HepG2 (cell line): Measurements from ENCODE around the gene ALDH1A1. TPM values are rescaled to one million over a fixed set of nuclear protein-coding genes. Genes with fewer than 3 reads are reported as not detected.

Source experiments
- FOXJ3 ChIP-seq: sonication (generic); formaldehyde crosslinking; IDR thresholded peaks from 2 replicates; pipeline ENCODE4 v1.4.0; 2020; ENCODE audit warnings: missing genetic modification reagents, mild to moderate bottlenecking, borderline replicate concordance
- MED1 ChIP-seq: sonication (generic); formaldehyde crosslinking; IDR thresholded peaks from 2 replicates; pipeline ENCODE4 v1.4.0; 2020; ENCODE audit warnings: missing genetic modification reagents
- NFIC ChIP-seq: IDR thresholded peaks from 2 replicates; pipeline ENCODE4 v1.6.1; 2012; ENCODE audit warnings: mild to moderate bottlenecking, low read length, inconsistent platforms
- NR2F2 ChIP-seq: IDR thresholded peaks from 2 replicates; pipeline ENCODE4 v1.6.1; 2012; ENCODE audit warnings: low read depth, inconsistent platforms, borderline replicate concordance
- RERE ChIP-seq: IDR thresholded peaks from 2 replicates; pipeline ENCODE4 v1.6.1; 2016; ENCODE audit warnings: low read depth, missing genetic modification reagents, missing compliant biosample characterization
- ZBTB43 ChIP-seq: sonication (generic); formaldehyde crosslinking; conservative IDR thresholded peaks from 2 replicates; pipeline ENCODE4 v1.4.0; 2020; ENCODE audit warnings: missing genetic modification reagents
- ZFP36L1 ChIP-seq: sonication (generic); formaldehyde crosslinking; IDR thresholded peaks from 2 replicates; pipeline ENCODE4 v1.8.0; 2022; ENCODE audit warnings: mild to moderate bottlenecking, missing genetic modification reagents, moderate library complexity
- ZNF263 ChIP-seq: sonication (generic); formaldehyde crosslinking; IDR thresholded peaks from 2 replicates; pipeline ENCODE4 v1.4.0; 2020; ENCODE audit warnings: missing genetic modification reagents
- ZNF777 ChIP-seq: sonication (generic); formaldehyde crosslinking; IDR thresholded peaks from 2 replicates; pipeline ENCODE4 v1.4.0; 2020; ENCODE audit warnings: missing genetic modification reagents
- polyA plus RNA-seq, 8 experiments: library from polyadenylated mRNA; depleted of rRNA in 3 of 8; stranded (reverse) in 7 of 8; unstranded in 1 of 8; fragments of >200 nt; fragmentation: Illumina TruSeq in 4 of 8; extraction: Trizol in 4 of 8; gene quantifications; 2 replicates each; pipeline versions ENCODE4 v1.2.1 to v1.2.3, GENCODE V29; 2011 to 2016; ENCODE audit warnings: low read depth in 4 of 8, missing spikeins in 1 of 8, mixed read lengths in 1 of 8; ENCODE audit not compliant: insufficient read depth in 1 of 8
- total RNA-seq, 5 experiments: library from RNA; depleted of rRNA; stranded (reverse); fragments of >200 nt; fragmentation: Illumina TruSeq; extraction: Trizol; gene quantifications; 2 replicates each; pipeline ENCODE4 v1.2.3, GENCODE V29; 2016; ENCODE audit warnings: low read depth in 1 of 5

The ALDH1A1 gene
- total and polyA plus RNA-seq, 2 of the 13 experiments (the other 11 are each of a cell fraction or from before 2014, with no cell fraction given), result 88.2 to 439 TPM

DNA sequence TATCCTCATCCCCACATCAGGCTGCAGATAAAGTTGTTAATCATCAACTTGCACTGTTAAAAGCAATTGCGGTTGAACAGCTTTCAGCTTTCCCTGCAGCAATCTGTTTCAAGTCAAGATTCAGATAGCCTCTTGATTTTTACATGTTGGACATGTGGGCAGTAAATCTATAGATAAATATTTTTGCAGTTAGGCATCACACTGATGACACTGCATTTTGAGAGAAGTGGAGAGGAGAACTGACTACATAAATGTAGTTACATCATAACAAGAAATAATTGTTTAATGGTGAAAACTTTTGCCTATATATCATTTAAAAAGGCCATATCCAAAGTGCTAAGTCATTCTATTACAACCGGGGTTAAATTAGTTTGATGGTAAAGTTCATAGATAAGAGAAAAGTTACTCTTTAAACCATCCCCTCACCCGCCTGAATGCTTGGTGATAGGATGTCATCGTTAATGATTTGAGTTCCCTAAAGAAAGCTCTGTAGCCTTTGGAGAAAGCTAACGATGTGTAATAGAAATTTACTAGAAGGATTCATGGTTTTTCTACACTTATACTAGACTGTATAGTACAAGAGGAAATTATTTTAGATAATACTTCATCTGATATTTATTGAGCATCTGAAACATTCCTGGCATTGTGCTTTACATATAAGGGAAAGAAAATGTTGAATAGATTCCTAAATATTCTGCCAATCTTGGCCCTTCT is 30.8 kb upstream of the ALDH1A1 start (continued):
- TF ChIP-seq NR2F2 (0 out of 2 replicates have a peak, but pooled peaks have one; percentile 42), ZFP36L1 (CRISPR knock-in tag) (peak; percentile 33; the same call in 1 of the 2 replicates), FOXJ3 (CRISPR knock-in tag) (peak; percentile 30; the same call in 1 of the 2 replicates), ZNF777 (CRISPR knock-in tag) (no peak), NFIC (peak; percentile 66; the same call in 1 of the 2 replicates), MED1 (CRISPR knock-in tag) (peak; percentile 41), RERE (CRISPR knock-in tag) (no peak), ZNF263 (no peak), ZBTB43 (CRISPR knock-in tag) (0 out of 2 replicates have a peak, but pooled peaks have one; percentile 36)
